HG03565 (cell line): ENCODE data around the gene SUB1.
"Not testable (repeated sequence)": the region's sequence is repeated elsewhere in the genome, so short reads cannot be mapped to it uniquely, and the experiment has no call there.

ENCODE experiments used
- ATAC-seq: cut with Tn5 transposase; IDR thresholded peaks from one replicate; pipeline ENCODE4 v1.9.1; 2021; ENCODE audit warnings: mild to moderate bottlenecking, moderate library complexity; ENCODE audit not compliant: unreplicated experiment

SUB1 gene

DNA sequence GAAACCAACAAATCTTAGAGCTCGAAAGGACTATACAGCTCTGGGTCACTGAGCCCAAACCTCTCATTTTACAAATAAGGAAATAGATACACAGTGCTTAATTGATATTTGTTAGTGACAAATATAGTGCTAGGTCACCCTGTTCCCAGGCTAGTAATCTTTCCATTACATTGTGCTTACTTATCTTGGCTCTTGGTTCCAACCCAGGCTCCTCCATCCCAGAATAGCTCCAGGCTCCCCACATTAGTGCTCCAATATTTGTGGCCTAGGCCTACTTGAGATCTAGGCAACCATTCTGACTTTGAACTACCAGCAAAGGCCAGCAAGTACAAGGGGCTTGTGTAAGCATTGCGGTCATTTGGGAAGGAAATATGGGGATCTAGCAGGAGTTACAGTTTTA lies 21.7 kb upstream of the SUB1 start:
- ATAC-seq = no peak

DNA sequence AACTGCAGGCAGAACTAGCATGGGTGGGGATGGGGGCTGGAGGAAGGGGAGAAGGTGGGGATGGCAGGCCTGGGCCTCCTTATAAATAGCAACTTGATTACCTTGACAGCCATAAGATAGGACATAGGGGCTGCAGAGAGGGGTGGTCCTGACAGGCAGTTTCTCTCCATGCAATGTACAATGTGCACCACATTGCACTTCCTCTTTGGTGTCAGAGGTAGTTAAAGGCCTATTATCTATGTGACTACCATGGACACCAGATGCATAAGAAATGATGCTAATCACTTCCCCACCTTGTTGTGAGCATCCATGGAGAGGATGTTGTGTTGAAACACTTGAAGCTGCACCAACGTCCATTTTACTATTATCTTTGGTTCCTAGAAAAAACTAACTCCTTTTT lies 20.2 kb upstream of the SUB1 start:
- peak; percentile 41 for ATAC-seq

GRCh38 chr5:32566319-32567111 lies 18.8 kb upstream of the SUB1 start:
- ATAC-seq = no peak

GRCh38 chr5:32571128-32571527 lies 14.2 kb upstream of the SUB1 start:
- ATAC-seq = no peak

DNA sequence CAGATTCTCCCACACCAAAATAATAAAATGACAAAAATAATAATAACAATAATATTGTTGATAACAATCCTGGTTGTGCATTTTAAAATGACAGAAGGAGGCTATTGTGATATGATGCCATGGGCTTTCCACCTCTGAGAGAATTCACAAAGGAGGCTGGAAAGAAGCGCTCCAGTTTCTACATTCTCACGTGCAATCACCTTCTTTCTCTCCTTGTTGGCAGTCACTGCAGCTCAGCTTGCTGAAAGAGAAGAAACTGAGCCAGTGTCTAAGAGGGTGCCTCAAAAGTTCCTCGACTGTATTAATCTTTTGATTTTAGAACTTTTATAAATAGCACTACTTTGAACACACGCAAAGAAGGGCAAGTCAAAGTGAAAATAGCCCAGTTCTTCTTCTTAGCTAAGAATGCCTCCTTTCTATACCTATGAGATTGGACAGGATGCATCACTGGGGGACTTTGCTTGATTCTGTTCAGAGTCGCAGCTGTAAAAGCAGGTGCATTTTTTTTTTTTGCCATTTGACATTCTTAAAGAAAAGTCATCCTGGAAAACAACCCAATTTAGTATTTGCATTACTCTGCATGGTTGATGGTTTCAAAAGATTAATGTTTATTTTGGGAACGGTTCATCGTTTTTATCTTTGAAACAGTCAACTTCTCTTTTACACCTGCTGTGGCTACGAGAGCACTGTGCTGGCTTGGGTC lies 12.4 kb upstream of the SUB1 start:
- ATAC-seq = peak; percentile 93

DNA sequence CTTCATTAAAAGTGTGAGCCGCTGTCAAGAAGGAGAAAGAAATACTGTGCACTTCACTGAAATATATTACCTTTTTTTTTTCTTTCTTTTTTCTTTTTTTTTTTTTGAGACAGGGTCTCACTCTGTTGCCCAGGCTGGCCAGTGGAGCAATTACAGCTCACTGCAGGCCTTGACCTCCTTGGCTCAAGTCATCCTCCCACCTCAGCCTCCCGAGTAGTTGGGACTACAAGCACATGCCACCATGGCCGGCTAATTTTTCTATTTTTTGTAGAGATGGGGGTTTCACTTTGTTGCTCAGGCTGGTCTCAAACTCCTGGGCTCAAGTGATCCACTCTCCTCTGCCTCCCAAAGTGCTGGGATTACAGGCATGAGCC lies 11.9 kb upstream of the SUB1 start:
- ATAC-seq = not testable (repeated sequence)

DNA sequence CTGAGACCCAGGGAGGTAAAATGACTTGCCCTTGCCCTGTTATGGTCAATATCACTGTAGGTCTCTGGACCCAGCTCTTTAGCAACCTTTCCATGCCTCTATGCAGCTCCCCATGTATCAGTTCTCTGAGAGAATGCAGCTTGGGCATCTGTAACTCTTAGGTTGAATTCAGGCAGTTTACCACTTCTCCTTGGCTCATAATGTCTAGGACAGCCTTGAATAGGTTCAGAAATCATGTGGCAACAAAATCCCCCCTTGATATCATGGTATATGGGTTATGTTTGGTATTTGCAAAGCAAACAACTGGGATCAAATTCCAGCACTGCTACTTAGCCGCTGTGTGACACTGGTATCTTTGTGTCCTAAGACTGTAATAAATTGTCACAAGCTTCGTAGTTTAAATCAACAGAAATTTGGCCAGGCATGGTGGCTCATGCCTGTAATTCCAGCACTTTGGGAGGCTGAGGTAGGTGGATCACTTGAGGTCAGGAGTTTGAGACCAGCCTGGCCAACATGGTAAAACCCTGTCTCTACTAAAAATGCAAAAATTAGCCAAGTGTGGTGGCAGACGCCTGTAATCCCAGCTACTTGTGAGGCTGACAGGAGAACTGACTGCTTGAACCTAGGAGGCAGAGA lies 10.7 kb upstream of the SUB1 start:
- no peak for ATAC-seq

GRCh38 chr5:32578363-32578762 lies 7.0 kb upstream of the SUB1 start:
- ATAC-seq = no peak

- ATAC-seq = no peak
Measured at GRCh38 chr5:32578764-32579163, 6.6 kb upstream of the SUB1 start.

GRCh38 chr5:32581010-32581785 lies 4.2 kb upstream of the SUB1 start:
- ATAC-seq = no peak

GRCh38 chr5:32583582-32584232 lies 1.6 kb upstream of the SUB1 start:
- ATAC-seq = peak; percentile 83

DNA sequence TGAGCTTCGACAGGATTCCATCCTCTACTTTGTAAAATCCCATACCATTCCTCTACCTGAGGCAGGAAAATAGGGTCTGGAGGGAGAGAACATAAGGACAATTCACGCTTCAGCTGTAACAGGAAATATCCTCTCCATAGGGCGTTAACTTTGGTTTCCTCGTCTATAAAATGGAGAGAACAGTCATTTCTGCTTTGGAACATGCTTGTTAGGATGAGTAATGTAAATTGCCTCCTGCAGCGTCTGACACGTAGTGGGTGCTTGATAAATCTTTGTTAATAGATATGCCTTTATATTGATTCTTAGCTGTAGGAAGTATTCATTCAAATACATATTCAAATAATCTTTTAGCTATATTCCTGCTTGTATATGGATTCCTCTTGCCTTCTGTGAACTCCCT lies 711 bp upstream of the SUB1 start:
- no peak for ATAC-seq

DNA sequence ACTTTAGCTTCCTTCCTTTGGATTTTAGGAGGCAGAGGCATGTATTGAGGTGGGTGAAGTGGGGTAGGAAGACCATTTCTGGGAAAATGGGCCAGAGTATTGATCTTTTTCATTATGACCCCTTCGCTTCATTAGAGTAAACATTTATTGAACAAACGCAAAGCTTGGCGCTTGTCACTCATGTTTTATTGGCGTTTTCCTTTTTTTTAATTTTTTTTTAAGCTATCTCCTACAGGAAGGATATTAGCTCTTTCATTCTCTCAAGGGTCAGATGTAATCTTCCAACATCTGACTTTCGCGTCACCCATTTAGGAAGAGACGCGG lies 273 bp upstream of the SUB1 start:
- ATAC-seq = no peak

- no peak for ATAC-seq
Measured at GRCh38 chr5:32586276-32586599, 881 bp downstream of the SUB1 start.

DNA sequence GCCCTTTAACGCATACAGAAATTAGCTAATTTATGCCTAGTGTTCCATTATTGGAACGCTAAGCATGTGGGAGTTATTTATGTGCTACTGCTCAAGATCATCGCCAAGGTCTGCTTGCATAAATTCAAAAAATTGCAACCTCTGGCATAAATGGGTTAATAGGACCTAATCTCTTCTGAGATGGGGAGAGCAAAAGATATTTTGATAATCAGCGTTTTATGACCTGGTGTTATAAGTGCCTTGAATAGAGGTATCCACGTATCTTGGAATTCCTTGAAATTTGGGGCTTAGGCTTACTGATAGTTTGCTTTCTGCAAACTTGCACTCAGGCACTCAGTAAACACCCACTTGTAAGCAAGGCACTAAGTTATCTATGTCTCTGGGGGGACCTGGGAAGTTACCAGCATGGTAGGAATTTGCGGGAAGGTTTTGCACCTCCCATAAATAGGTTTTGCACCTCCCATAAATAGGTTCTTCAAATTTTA lies 1.8 kb downstream of the SUB1 start:
- ATAC-seq = no peak

- no peak for ATAC-seq
Measured at GRCh38 chr5:32589416-32589815, 4.1 kb downstream of the SUB1 start.

DNA sequence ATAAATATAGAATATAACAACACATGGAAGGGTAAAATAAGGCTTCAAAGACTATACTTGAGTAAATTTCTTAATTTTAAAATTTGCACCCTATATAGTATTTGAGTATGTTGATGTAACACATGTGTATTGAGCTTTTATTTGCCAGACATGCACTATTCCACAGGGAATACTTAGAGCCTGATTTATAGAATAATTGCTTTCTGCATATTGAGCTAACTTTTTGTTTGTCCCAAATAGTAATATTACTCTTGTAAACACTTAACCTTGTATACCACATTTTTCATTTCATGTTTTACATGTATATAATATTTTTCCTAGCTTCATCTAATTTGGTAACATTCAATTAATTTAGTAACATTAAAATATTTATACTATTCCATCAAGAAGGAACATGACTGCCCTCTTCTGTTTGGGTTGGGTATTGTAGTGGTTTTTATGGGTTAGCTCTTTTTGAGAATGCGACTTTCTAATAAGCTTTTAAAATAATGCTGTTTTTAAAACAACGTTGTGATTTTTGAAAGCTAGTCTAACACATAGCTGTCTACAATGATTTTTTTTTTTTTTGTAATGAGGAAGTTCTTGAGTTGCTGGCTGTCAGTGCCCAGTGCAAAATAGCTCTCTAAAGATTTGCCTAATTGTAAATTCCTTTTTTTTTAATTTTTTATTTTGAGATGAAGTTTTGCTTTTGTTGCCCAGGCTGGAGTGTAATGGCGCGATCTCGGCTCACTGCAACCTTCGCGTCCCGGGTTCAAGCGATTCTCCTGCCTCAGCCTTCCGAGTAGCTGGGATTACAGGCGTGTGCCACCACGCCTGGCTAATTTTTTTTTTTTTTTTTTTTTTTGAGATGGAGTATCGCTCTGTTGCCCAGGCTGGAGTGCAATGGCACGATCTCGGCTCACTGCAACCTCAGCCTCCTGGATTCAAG lies 4.8 kb downstream of the SUB1 start:
- ATAC-seq = no peak

DNA sequence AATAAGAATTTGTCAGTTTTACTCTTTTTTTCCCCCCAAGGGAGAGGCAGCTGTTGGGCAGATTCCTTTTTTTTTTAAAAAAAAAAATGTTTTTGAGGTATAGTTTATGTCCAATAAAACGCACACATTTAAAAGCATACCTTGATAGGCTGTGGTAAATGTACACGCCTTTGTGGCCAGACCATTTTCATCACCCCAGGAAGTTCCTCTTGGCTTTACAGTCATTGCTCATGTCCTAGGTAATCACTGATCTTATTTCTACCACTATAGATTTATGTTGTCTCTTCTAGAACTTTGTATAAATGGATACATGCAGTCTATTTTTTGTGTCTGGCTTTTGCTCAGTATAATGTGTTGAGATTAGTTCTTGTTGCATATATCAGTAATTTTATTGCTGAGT lies 9.8 kb downstream of the SUB1 start:
- no peak for ATAC-seq

GRCh38 chr5:32597041-32597629 lies 11.8 kb downstream of the SUB1 start:
- no peak for ATAC-seq
